ENCODE results near the gene COL1A1.

Gene COL1A1

DNA sequence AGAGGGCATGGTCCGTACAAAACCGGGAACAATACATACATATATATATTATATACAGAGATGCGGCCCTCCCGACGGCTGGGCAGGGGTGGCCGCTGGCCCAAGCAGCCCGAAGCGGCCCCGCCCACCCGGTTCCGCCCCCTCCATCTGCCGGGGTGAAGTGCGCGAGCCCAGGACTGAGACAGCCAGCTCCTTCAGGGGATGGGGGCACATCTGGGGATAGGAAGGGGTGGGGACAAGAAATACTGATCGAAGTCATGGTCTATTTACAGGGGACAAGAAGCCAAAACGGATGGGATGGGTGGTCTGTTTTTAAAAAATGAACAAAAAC, 67.7 kb downstream of the COL1A1 start:
- ChIA-PET POLR2A (no interaction called here), CTCF (interaction anchor here (0.9 to 10.1 kb wide), 5 partner anchors 9 to 160 kb away, joined by 3 to 147 read pairs (median 12); no protein-coding TSS in a partner anchor)

More for the DNA sequence above, 67.7 kb downstream of the COL1A1 start:
- DNase-seq (ENCODE audit: low read depth, low spot score), result no peak
- no peak overlapping the region for H3K4me3 ChIP-seq (ENCODE audit: low read depth, low read length)
- TF ChIP-seq, protein P1, sequence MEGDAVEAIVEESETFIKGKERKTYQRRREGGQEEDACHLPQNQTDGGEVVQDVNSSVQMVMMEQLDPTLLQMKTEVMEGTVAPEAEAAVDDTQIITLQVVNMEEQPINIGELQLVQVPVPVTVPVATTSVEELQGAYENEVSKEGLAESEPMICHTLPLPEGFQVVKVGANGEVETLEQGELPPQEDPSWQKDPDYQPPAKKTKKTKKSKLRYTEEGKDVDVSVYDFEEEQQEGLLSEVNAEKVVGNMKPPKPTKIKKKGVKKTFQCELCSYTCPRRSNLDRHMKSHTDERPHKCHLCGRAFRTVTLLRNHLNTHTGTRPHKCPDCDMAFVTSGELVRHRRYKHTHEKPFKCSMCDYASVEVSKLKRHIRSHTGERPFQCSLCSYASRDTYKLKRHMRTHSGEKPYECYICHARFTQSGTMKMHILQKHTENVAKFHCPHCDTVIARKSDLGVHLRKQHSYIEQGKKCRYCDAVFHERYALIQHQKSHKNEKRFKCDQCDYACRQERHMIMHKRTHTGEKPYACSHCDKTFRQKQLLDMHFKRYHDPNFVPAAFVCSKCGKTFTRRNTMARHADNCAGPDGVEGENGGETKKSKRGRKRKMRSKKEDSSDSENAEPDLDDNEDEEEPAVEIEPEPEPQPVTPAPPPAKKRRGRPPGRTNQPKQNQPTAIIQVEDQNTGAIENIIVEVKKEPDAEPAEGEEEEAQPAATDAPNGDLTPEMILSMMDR (IDR thresholded peaks at IDR 0.05; ENCODE audit: insufficient read depth, low read length, missing control alignments), result no peak
